Chondrocyte (in vitro differentiated cells): Measurements from ENCODE around the gene DCDC2B. TPM values are rescaled to one million over a fixed set of nuclear protein-coding genes. Genes with fewer than 3 reads are reported as not detected.
A peak's percentile ranks its signal among the peaks of the same experiment; 100 is the strongest.

Experiments used
- DNase-seq: peaks from one replicate; pipeline ENCODE4 v3.0.0; 2021; ENCODE audit warnings: mixed read lengths, low spot score
- H3K27ac Mint-ChIP-seq: one replicate; pipeline ENCODE4 v1.8.0; 2021; ENCODE audit warnings: mild to moderate bottlenecking, moderate library complexity, mixed read lengths; ENCODE audit not compliant: unreplicated experiment
- H3K27me3 Mint-ChIP-seq: 2 replicates; pipeline ENCODE4 v1.8.0; 2021; ENCODE audit warnings: low read depth, mixed read lengths
- H3K36me3 Mint-ChIP-seq: 2 replicates; pipeline ENCODE4 v1.8.0; 2021; ENCODE audit warnings: low read depth, mixed read lengths
- H3K4me1 Mint-ChIP-seq: 2 replicates; pipeline ENCODE4 v1.8.0; 2021; ENCODE audit warnings: low read depth, mild to moderate bottlenecking, mixed read lengths
- H3K4me3 Mint-ChIP-seq: one replicate; pipeline ENCODE4 v1.8.0; 2021; ENCODE audit warnings: mild to moderate bottlenecking, moderate library complexity, mixed read lengths; ENCODE audit not compliant: unreplicated experiment
- H3K9me3 Mint-ChIP-seq: 2 replicates; pipeline ENCODE4 v1.8.0; 2021; ENCODE audit warnings: low read depth, mixed read lengths
- total RNA-seq: library from RNA; stranded (reverse); gene quantifications from 3 replicates; pipeline ENCODE4 v1.2.1, GENCODE V29; 2021
- TF ChIP-seq, protein P1 (sequence below): fragments of 200-600 bp; sonication (generic); IDR thresholded peaks from 2 replicates; pipeline ENCODE4 v1.5.0; 2021; ENCODE audit warnings: antibody characterized with exemption, mild to moderate bottlenecking, moderate library complexity

The DCDC2B gene
- total RNA-seq, 1 donor from 2014 or later = not detected

DNA sequence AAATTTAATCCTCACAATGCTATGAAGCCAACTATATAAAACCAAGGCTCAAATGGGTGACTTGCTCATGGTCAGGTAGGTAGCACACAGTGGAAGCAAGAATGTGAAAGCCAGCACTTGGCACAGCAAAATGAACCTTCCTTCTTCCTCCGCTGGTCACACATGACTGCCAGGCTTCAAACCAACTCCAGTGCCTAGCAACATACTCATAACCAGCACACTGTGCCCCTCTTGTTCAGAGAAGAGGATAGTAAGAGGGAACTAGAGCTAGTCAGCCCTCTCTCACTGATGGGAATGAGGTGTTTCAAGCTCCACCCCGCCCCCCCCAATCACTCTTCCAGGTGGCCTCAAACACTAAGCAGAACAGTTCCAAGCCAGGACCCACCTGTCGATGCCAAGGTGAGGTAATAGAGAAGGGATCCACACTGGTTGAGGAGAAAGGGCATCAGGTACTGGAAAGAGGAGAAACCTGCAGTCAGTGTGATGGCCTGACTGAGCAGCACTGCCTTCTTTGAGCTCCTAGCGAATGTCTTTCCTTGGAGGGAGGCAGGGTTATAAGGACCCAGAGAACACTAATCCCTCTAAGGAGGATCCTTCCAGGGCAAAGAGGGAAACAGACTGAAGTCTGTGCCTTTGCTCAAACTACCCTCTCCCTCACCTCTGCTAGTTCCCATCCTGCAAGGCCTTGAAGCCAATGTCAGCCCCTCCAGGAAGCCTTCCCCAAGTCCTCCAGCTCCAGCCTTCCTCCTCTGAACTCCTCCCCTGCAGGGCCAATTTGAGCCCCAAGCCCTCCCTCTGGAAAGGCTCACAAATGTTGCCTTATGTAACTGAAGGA, 12.1 kb downstream of the DCDC2B start:
- H3K9me3 Mint-ChIP-seq = no peaks in the 10 kb centered on the region
- H3K27me3 Mint-ChIP-seq = no peaks in the 10 kb centered on the region
- TF ChIP-seq, protein P1, sequence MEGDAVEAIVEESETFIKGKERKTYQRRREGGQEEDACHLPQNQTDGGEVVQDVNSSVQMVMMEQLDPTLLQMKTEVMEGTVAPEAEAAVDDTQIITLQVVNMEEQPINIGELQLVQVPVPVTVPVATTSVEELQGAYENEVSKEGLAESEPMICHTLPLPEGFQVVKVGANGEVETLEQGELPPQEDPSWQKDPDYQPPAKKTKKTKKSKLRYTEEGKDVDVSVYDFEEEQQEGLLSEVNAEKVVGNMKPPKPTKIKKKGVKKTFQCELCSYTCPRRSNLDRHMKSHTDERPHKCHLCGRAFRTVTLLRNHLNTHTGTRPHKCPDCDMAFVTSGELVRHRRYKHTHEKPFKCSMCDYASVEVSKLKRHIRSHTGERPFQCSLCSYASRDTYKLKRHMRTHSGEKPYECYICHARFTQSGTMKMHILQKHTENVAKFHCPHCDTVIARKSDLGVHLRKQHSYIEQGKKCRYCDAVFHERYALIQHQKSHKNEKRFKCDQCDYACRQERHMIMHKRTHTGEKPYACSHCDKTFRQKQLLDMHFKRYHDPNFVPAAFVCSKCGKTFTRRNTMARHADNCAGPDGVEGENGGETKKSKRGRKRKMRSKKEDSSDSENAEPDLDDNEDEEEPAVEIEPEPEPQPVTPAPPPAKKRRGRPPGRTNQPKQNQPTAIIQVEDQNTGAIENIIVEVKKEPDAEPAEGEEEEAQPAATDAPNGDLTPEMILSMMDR = no peak
- peaks cover 14% of the 10 kb centered on the region for H3K36me3 Mint-ChIP-seq
- peak overlapping the region; percentile 95 for H3K4me3 Mint-ChIP-seq
- DNase-seq = no peak
- peaks cover 34% of the 10 kb centered on the region for H3K4me1 Mint-ChIP-seq
- peak overlapping the region; percentile 95 for H3K27ac Mint-ChIP-seq

DNA sequence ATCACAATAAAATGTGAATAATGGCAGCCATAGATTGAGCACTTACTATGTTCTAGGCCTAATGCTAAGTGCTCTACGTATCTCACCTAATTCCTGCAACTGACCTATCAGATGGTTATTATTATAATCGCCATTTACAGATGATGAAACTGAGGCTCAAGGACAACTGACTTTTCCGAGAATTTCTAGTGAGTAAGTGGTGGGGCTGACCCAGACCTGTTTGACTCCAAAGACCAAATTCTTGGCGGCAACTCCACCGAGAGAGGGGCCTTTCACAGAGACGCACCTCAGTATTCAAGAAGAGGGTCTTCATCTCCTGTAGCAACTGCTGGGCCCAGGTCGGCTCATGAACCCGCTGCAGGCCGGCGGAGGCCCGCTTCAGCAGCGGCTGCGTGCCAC, 12.7 kb downstream of the DCDC2B start:
- DNase-seq = no peak
- no peaks in the 10 kb centered on the region for H3K9me3 Mint-ChIP-seq
- H3K27me3 Mint-ChIP-seq = no peaks in the 10 kb centered on the region

DNA sequence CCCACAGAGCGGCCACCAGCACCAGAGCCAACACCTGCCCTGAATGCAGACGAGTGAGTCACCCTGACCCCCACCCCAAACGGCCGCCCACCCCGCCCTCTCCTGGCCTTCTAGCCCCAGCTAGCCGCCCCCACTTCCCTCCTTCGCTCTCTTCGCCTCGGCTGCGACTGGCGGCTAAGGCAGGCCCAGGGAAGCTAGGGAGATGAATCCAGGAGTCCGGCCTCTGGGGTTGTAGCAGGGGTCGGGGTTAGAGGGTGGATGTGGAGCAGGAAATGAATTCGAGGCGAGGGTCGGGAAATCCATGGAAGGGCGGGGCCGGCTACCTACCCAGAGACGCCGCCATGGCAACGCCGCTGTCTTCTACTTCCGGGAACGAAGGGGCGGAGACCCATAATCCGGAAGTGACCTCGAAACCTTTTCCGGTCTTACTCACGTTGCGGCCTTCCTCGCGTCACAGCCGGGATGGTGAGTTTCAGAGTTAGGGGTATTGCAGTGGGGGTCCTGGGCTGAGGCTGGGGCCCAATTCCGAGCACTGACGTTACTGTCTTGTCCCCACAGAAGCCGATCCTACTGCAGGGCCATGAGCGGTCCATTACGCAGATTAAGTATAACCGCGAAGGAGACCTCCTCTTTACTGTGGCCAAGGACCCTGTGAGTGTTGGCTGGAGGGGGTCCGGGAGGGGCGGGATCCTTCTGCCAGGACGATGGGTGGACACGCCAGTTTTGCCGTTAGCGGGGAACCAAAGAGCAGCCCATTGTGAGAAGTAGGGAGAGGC, 13.3 kb downstream of the DCDC2B start, which contains the start of the genes EIF3I and TMEM234:
TSS of gene EIF3I (plus strand) at position 428 of the 776 bp plus-strand sequence. CDS start at position 463, 35 bp downstream.
TSS of gene TMEM234 (minus strand) at position 374 of the 776 bp plus-strand sequence. CDS start at position 343, 31 bp downstream.
- no peak for DNase-seq
- TF ChIP-seq, protein P1 = no peak
- Mint-ChIP-seq H3K4me3 (peak within 1 kb of the TSS; percentile 95), H3K36me3 (peaks cover 13% of the 10 kb centered on the region), H3K4me1 (peaks cover 34% of the 10 kb centered on the region), H3K9me3 (no peaks in the 10 kb centered on the region), H3K27me3 (no peaks in the 10 kb centered on the region), H3K27ac (peak within 1 kb of the TSS; percentile 95)

More for the DNA sequence above, 12.7 kb downstream of the DCDC2B start:
- Mint-ChIP-seq H3K4me1 (peaks cover 34% of the 10 kb centered on the region), H3K36me3 (peaks cover 17% of the 10 kb centered on the region), H3K27ac (peak overlapping the region; percentile 95), H3K4me3 (peak overlapping the region; percentile 95)
- TF ChIP-seq, protein P1 = no peak

DNA sequence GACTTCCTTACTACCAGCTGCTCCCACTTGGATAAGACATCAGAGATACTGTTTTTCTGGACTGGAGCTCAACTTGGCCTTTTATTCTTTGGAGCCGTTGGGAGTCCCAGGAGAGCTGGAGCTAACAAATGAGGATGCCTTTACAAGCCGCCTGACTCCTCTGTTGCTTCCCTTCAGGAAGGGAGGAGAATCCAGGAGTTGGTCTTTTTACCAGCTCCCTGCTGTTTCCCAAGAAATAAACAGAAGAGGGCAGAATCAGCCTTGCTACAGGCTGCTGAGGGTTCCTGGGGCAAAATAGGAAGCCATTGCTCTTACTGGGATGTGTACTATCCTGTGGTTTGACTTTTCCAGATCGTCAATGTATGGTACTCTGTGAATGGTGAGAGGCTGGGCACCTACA, 14.8 kb downstream of the DCDC2B start:
- H3K4me1 Mint-ChIP-seq = peaks cover 34% of the 10 kb centered on the region
- peak overlapping the region; percentile 95 for H3K4me3 Mint-ChIP-seq
- H3K27ac Mint-ChIP-seq = peak overlapping the region; percentile 33
- no peaks in the 10 kb centered on the region for H3K9me3 Mint-ChIP-seq
- no peak for DNase-seq
- TF ChIP-seq, protein P1 = no peak
- H3K27me3 Mint-ChIP-seq = no peaks in the 10 kb centered on the region
- H3K36me3 Mint-ChIP-seq = peaks cover 23% of the 10 kb centered on the region

DNA sequence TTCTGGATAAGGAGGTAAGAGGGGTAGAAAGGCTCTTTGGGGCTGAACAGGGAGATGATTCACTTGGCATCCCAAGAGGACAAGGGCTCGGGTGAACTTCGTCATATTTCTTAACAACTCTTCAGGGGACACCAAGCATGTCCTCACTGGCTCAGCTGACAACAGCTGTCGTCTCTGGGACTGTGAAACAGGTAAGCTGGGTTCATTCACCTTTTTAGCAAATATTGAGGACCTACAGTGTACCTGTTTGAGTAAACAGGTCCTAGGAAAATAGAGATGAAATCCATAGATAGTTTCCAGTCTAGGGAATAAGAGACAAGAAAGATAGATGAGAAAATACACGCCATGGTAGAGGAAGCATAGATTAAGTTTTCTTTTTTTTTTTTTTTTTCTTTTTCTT, 15.4 kb downstream of the DCDC2B start:
- peak overlapping the region; percentile 15 for H3K4me3 Mint-ChIP-seq
- TF ChIP-seq, protein P1 = no peak
- peak overlapping the region; percentile 33 for H3K27ac Mint-ChIP-seq
- no peaks in the 10 kb centered on the region for H3K9me3 Mint-ChIP-seq
- H3K27me3 Mint-ChIP-seq = no peaks in the 10 kb centered on the region
- no peak for DNase-seq
- H3K4me1 Mint-ChIP-seq = peaks cover 34% of the 10 kb centered on the region
- peaks cover 28% of the 10 kb centered on the region for H3K36me3 Mint-ChIP-seq
